ENCODE results near the gene SH2D1B. TPM values are rescaled to one million over a fixed set of nuclear protein-coding genes. Genes with fewer than 3 reads are reported as not detected.
A peak's percentile ranks its signal among the peaks of the same experiment; 100 is the strongest.

SH2D1B gene
- total RNA-seq, 4 donors from 2014 or later: 0.76 to 1.9 (median 1.3) TPM; not detected in 1

GRCh38 chr1:162381941-162382750 lies 29.8 kb downstream of the SH2D1B start:
- no peaks in the 10 kb centered on the region for H3K9me3 ChIP-seq
- peak overlapping the region in 3 of 4 donors; percentile 83 to 97 (median 93) for H3K27ac ChIP-seq
- peak overlapping the region in 2 of 4 donors; percentile 30 to 37 for H3K4me3 ChIP-seq
- H3K4me1 ChIP-seq: peaks cover 0 to 19% (median 0%) of the 10 kb centered on the region in 4 donors
- peak in 1 of 3 donors; percentile 50 for DNase-seq
- H3K27me3 ChIP-seq: no peaks in the 10 kb centered on the region
- TF ChIP-seq CTCF (IDR thresholded peaks at IDR 0.05): no peak
- no peaks in the 10 kb centered on the region for H3K36me3 ChIP-seq

GRCh38 chr1:162381383-162381782 lies 30.6 kb downstream of the SH2D1B start, which contains the start of gene C1orf226:
Gene C1orf226, plus strand, starts transcription at chr1:162381728. Its CDS starts 174 bp downstream, at chr1:162381902.
- Histone ChIP-seq H3K4me1 (peaks cover 0 to 19% (median 0%) of the 10 kb centered on the region in 4 donors), H3K4me3 (peak within 1 kb of the TSS in 2 of 4 donors; percentile 30 to 37), H3K9me3 (no peaks in the 10 kb centered on the region), H3K27me3 (no peaks in the 10 kb centered on the region), H3K27ac (peak within 1 kb of the TSS in 3 of 4 donors; percentile 83 to 97 (median 93)), H3K36me3 (no peaks in the 10 kb centered on the region)
- peak in 1 of 3 donors; percentile 65 for DNase-seq
- no peak for TF ChIP-seq CTCF (IDR thresholded peaks at IDR 0.05)
- peak in 1 of 2 donors; percentile 70 for TF ChIP-seq POLR2A (IDR thresholded peaks at IDR 0.05)

- DNase-seq: peak in 1 of 3 donors; percentile 28
- TF ChIP-seq POLR2A (IDR thresholded peaks at IDR 0.05) (no peak), CTCF (IDR thresholded peaks at IDR 0.05) (no peak)
These were observed 31.7 kb downstream of the SH2D1B start for GRCh38 chr1:162380061-162380846.

GRCh38 chr1:162376691-162377090 lies 35.2 kb downstream of the SH2D1B start, which contains the start of gene SPATA46:
Gene SPATA46, minus strand, starts transcription at chr1:162376854. Its CDS starts 64 bp downstream, at chr1:162376790.
- no peaks in the 10 kb centered on the region for H3K9me3 ChIP-seq
- no peak within 1 kb of the TSS for H3K27ac ChIP-seq
- H3K36me3 ChIP-seq: no peaks in the 10 kb centered on the region
- H3K27me3 ChIP-seq: no peaks in the 10 kb centered on the region
- H3K4me3 ChIP-seq: no peak within 1 kb of the TSS
- peak in 1 of 3 donors; percentile 14 for DNase-seq
- H3K4me1 ChIP-seq: peaks cover 0 to 23% (median 4%) of the 10 kb centered on the region in 4 donors
- no peak for TF ChIP-seq POLR2A (IDR thresholded peaks at IDR 0.05)
- no peak for TF ChIP-seq CTCF (IDR thresholded peaks at IDR 0.05)

More at GRCh38 chr1:162380061-162380846, 31.7 kb downstream of the SH2D1B start:
- H3K36me3 ChIP-seq: no peaks in the 10 kb centered on the region
- peaks cover 0 to 19% (median 0%) of the 10 kb centered on the region in 4 donors for H3K4me1 ChIP-seq
- H3K4me3 ChIP-seq: no peak overlapping the region
- peak overlapping the region in 2 of 4 donors; percentile 14 to 93 for H3K27ac ChIP-seq
- no peaks in the 10 kb centered on the region for H3K9me3 ChIP-seq
- no peaks in the 10 kb centered on the region for H3K27me3 ChIP-seq

- DNase-seq: peak in 1 of 3 donors; percentile 27
- TF ChIP-seq CTCF (IDR thresholded peaks at IDR 0.05): no peak
- no peak for TF ChIP-seq POLR2A (IDR thresholded peaks at IDR 0.05)
- no peaks in the 10 kb centered on the region for H3K27me3 ChIP-seq
- no peaks in the 10 kb centered on the region for H3K36me3 ChIP-seq
- peaks cover 0 to 15% (median 4%) of the 10 kb centered on the region in 4 donors for H3K4me1 ChIP-seq
- H3K4me3 ChIP-seq: no peak overlapping the region
- no peaks in the 10 kb centered on the region for H3K9me3 ChIP-seq
- no peak overlapping the region for H3K27ac ChIP-seq
These were observed 36.5 kb downstream of the SH2D1B start for GRCh38 chr1:162375463-162375862.

Measured in Peyer's patch (tissue), 4 donors.